ENCODE measurements around the gene TFAM.

- TF ChIP-seq, protein P1, sequence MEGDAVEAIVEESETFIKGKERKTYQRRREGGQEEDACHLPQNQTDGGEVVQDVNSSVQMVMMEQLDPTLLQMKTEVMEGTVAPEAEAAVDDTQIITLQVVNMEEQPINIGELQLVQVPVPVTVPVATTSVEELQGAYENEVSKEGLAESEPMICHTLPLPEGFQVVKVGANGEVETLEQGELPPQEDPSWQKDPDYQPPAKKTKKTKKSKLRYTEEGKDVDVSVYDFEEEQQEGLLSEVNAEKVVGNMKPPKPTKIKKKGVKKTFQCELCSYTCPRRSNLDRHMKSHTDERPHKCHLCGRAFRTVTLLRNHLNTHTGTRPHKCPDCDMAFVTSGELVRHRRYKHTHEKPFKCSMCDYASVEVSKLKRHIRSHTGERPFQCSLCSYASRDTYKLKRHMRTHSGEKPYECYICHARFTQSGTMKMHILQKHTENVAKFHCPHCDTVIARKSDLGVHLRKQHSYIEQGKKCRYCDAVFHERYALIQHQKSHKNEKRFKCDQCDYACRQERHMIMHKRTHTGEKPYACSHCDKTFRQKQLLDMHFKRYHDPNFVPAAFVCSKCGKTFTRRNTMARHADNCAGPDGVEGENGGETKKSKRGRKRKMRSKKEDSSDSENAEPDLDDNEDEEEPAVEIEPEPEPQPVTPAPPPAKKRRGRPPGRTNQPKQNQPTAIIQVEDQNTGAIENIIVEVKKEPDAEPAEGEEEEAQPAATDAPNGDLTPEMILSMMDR (IDR thresholded peaks at IDR 0.05) = no peak
- no peak for TF ChIP-seq TAF1 (IDR thresholded peaks at IDR 0.05; ENCODE audit: borderline replicate concordance, low read depth, low read length)
- TF ChIP-seq GATA2 (CRISPR knock-in tag; IDR thresholded peaks at IDR 0.05) = no peak
- no peak for TF ChIP-seq TEAD4 (IDR thresholded peaks at IDR 0.05; ENCODE audit: borderline replicate concordance, insufficient read depth)
- no peak for TF ChIP-seq POLR2AphosphoS5 (IDR thresholded peaks at IDR 0.05; ENCODE audit: low read depth, low read length)
- TF ChIP-seq CHD2 (IDR thresholded peaks at IDR 0.05; ENCODE audit: low read length, partially characterized antibody) = no peak
- no peak for TF ChIP-seq EP300 (IDR thresholded peaks at IDR 0.05; ENCODE audit: borderline replicate concordance in 1 of 2, low read depth in 1 of 2, low read length in 1 of 2)
- no peak for TF ChIP-seq TCF12 (IDR thresholded peaks at IDR 0.05)
- no peak for TF ChIP-seq USF1 (IDR thresholded peaks at IDR 0.05; ENCODE audit: borderline replicate concordance, low read depth)
Observed at GRCh38 chr10:58433066-58433465, 47.9 kb downstream of the TFAM start.
